HL-60 (cell line): ENCODE data around the gene FREM2.

Source experiments
- GABPA ChIP-seq: IDR thresholded peaks from 2 replicates; pipeline ENCODE4 v1.6.1; 2012; ENCODE audit warnings: low read depth
- TF ChIP-seq, protein P1 (sequence below): IDR thresholded peaks from one replicate; pipeline ENCODE4 v1.5.1; 2011; ENCODE audit warnings: low read length, control low read depth, inconsistent platforms; ENCODE audit not compliant: insufficient read depth

DNA sequence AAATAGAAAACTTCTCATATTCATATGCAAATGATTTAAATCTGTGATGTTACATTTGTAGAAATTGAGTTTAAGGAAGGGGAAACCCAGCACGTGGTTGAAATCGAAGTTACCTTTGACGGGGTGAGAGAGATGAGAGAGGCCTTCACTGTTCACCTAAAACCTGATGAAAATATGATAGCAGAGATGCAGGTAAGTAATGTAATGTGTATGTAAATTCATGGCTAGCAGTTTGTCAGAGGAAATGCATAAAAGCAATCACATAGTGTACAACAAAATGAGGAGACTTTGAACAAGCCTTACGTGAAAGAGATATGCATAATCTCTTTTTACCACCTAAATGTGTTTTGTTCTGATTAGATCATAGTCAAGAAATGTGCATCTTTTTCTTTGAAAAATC lies 169.2 kb downstream of the FREM2 start:
- TF ChIP-seq, protein P1, sequence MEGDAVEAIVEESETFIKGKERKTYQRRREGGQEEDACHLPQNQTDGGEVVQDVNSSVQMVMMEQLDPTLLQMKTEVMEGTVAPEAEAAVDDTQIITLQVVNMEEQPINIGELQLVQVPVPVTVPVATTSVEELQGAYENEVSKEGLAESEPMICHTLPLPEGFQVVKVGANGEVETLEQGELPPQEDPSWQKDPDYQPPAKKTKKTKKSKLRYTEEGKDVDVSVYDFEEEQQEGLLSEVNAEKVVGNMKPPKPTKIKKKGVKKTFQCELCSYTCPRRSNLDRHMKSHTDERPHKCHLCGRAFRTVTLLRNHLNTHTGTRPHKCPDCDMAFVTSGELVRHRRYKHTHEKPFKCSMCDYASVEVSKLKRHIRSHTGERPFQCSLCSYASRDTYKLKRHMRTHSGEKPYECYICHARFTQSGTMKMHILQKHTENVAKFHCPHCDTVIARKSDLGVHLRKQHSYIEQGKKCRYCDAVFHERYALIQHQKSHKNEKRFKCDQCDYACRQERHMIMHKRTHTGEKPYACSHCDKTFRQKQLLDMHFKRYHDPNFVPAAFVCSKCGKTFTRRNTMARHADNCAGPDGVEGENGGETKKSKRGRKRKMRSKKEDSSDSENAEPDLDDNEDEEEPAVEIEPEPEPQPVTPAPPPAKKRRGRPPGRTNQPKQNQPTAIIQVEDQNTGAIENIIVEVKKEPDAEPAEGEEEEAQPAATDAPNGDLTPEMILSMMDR = no peak
- no peak for TF ChIP-seq GABPA
